HCT116 (cell line): Measurements from ENCODE around the gene RAB4A. TPM values are rescaled to one million over a fixed set of nuclear protein-coding genes. Genes with fewer than 3 reads are reported as not detected.

Experiments used
- ATAC-seq: fragments of 200-7000 bp; cut with Tn5 transposase; 2 replicates; pipeline ENCODE4 v1.9.1; 2020; ENCODE audit warnings: mild to moderate bottlenecking, moderate library complexity
- BruUV-seq: library from RNA; stranded (reverse); fragments of 400-500 nt; replicated peaks from 2 replicates; lab custom pipeline; 2021; lab: Mats Ljungman, UMichigan
- CTCF ChIA-PET: fragments of 300-600 bp; sonication (Branson Sonifier 250); formaldehyde crosslinking; loops from one replicate; lab custom pipeline; 2021; ENCODE audit warnings: antibody characterized with exemption; lab: Charles Lee
- POLR2A ChIA-PET: fragments of 300-600, 350-600 bp; sonication (Branson Sonifier 250); formaldehyde crosslinking; loops from one replicate; lab custom pipeline; 2021; ENCODE audit warnings: antibody characterized with exemption; lab: Charles Lee
- RAD21 ChIA-PET, 2 experiments: fragments of 300-600 bp; sonication (Branson Sonifier 250); formaldehyde crosslinking; loops; one replicate each; lab custom pipeline; 2023; ENCODE audit warnings: low total read pairs in 2 of 2; ENCODE audit not compliant: uncharacterized antibody in 2 of 2, unreplicated experiment in 2 of 2, low non-redundant PET in 1 of 2; lab: Charles Lee
- DNase-seq: peaks from one replicate; pipeline ENCODE4 v3.0.0-alpha.2; 2010; ENCODE audit warnings: low read depth, low spot score
- H2AFZ ChIP-seq: fragments of 200-600 bp; shearing (Covaris generic), sonication (generic); 2 replicates; pipeline ENCODE4 v1.6.1; 2017; ENCODE audit warnings: low read depth, mixed run types, mixed read lengths, antibody characterized with exemption, low read length; ENCODE audit not compliant: poor library complexity, severe bottlenecking
- H3K27ac ChIP-seq: 2 replicates; pipeline ENCODE4 v1.5.1; 2012; ENCODE audit warnings: low read depth, low read length
- H3K27me3 ChIP-seq: fragments of 200-600 bp; sonication (generic); 2 replicates; pipeline ENCODE4 v1.6.1; 2016; ENCODE audit warnings: mixed run types, low read length, mixed read lengths; ENCODE audit not compliant: insufficient read depth
- H3K36me3 ChIP-seq, 2 experiments: fragments of 200-500 bp in 1 of 2; fragments of 200-600 bp in 1 of 2; sonication (Bioruptor generic) in 1 of 2; sonication (generic) in 1 of 2; 2 replicates each; pipeline versions ENCODE4 v1.5.1 to v1.6.1; 2014 to 2016; ENCODE audit warnings: low read length in 2 of 2, inconsistent platforms in 1 of 2, mixed read lengths in 1 of 2, mixed run types in 1 of 2; ENCODE audit not compliant: insufficient read depth in 2 of 2, control insufficient read depth in 1 of 2
- H3K4me1 ChIP-seq, 2 experiments: fragments of 200-600 bp in 1 of 2; sonication (generic) in 1 of 2; 2 replicates each; pipeline versions ENCODE4 v1.5.1 to v1.6.1; 2012 to 2017; ENCODE audit warnings: low read length in 2 of 2, inconsistent platforms in 1 of 2, mild to moderate bottlenecking in 1 of 2, mixed read lengths in 1 of 2, mixed run types in 1 of 2, moderate library complexity in 1 of 2; ENCODE audit not compliant: insufficient read depth in 2 of 2, control insufficient read depth in 1 of 2
- H3K4me2 ChIP-seq: fragments of 200-600 bp; sonication (generic); 2 replicates; pipeline ENCODE4 v1.6.1; 2017; ENCODE audit warnings: mixed run types, low read length, mixed read lengths
- H3K4me3 ChIP-seq, 2 experiments: fragments of 200-600 bp in 1 of 2; sonication (generic) in 1 of 2; replicated peaks in 1 of 2; 2 replicates each; pipeline ENCODE4 v1.5.1; 2011 to 2016; ENCODE audit warnings: low read length in 2 of 2, control low read depth in 1 of 2, low read depth in 1 of 2, mild to moderate bottlenecking in 1 of 2, mixed read lengths in 1 of 2, mixed run types in 1 of 2
- H3K79me2 ChIP-seq: fragments of 200-600 bp; sonication (generic); 2 replicates; pipeline ENCODE4 v1.6.1; 2017; ENCODE audit warnings: mild to moderate bottlenecking, mixed run types, low read length, moderate library complexity, mixed read lengths; ENCODE audit not compliant: insufficient read depth
- H3K9ac ChIP-seq: fragments of 200-600 bp; sonication (generic); 2 replicates; pipeline ENCODE4 v1.6.1; 2016; ENCODE audit warnings: low read length, mixed read lengths
- H3K9me2 ChIP-seq: fragments of 200-600 bp; sonication (generic), shearing (Covaris generic); 2 replicates; pipeline ENCODE4 v1.6.1; 2017; ENCODE audit warnings: mixed run types, mild to moderate bottlenecking, moderate library complexity; ENCODE audit not compliant: insufficient read depth
- H3K9me3 ChIP-seq, 2 experiments: fragments of 200-500 bp in 1 of 2; fragments of 200-600 bp in 1 of 2; sonication (Bioruptor generic) in 1 of 2; sonication (generic) in 1 of 2; 2 replicates each; pipeline ENCODE4 v1.6.1; 2014 to 2017; ENCODE audit warnings: low read length in 2 of 2, mixed read lengths in 2 of 2, inconsistent platforms in 1 of 2, low read depth in 1 of 2, mild to moderate bottlenecking in 1 of 2, mixed run types in 1 of 2, moderate library complexity in 1 of 2; ENCODE audit not compliant: control insufficient read depth in 1 of 2, insufficient read depth in 1 of 2
- H4K20me1 ChIP-seq: fragments of 200-600 bp; sonication (generic), shearing (Covaris generic); 2 replicates; pipeline ENCODE4 v1.6.1; 2017; ENCODE audit warnings: mixed run types, mild to moderate bottlenecking, moderate library complexity; ENCODE audit not compliant: insufficient read depth
- EGR1 ChIP-seq: IDR thresholded peaks from 2 replicates; pipeline ENCODE4 v1.6.1; 2012; ENCODE audit warnings: low read depth
- ELF1 ChIP-seq: IDR thresholded peaks from 2 replicates; pipeline ENCODE4 v1.6.1; 2012; ENCODE audit warnings: low read depth, borderline replicate concordance
- EZH2 ChIP-seq: fragments of 200-600 bp; sonication (generic); IDR thresholded peaks from 2 replicates; pipeline ENCODE4 v1.6.1; 2017; ENCODE audit warnings: antibody characterized with exemption, mixed run types
- JUND ChIP-seq: IDR thresholded peaks from 2 replicates; pipeline ENCODE4 v1.6.1; 2012
- POLR2A ChIP-seq: IDR thresholded peaks from 2 replicates; pipeline ENCODE4 v1.7.0; 2011; ENCODE audit warnings: borderline replicate concordance; ENCODE audit not compliant: insufficient read depth, insufficient read length; ENCODE audit errors: extremely low read depth
- RAD21 ChIP-seq: IDR thresholded peaks from 2 replicates; pipeline ENCODE4 v1.6.1; 2012; ENCODE audit warnings: low read depth, mild to moderate bottlenecking
- SIN3A ChIP-seq: IDR thresholded peaks from 2 replicates; pipeline ENCODE4 v1.6.1; 2012; ENCODE audit warnings: low read depth
- TCF7L2 ChIP-seq: IDR thresholded peaks from 2 replicates; pipeline ENCODE4 v1.7.0; 2011; ENCODE audit warnings: borderline replicate concordance, inconsistent platforms; ENCODE audit not compliant: insufficient read depth, insufficient read length; ENCODE audit errors: extremely low read depth
- ZFX ChIP-seq: fragments of 450-650 bp; IDR thresholded peaks from 2 replicates; pipeline ENCODE4 v1.6.1; 2017
- ZNF274 ChIP-seq: fragments of 200-500 bp; sonication (Bioruptor generic); IDR thresholded peaks from 2 replicates; pipeline ENCODE4 v1.6.1; 2014; ENCODE audit warnings: mild to moderate bottlenecking, low read depth, low read length, inconsistent platforms
- intact Hi-C: fragments of 100-400 bp; cut with micrococcal nuclease; formaldehyde crosslinking; loops from 2 replicates; pipeline ENCODE4 v1.10.0; 2022
- total RNA-seq: library from RNA; stranded (reverse); gene quantifications from one replicate; pipeline ENCODE4 v1.2.1, GENCODE V29; 2021; ENCODE audit not compliant: unreplicated experiment
- TF ChIP-seq, protein P1 (sequence below): IDR thresholded peaks from 2 replicates; pipeline ENCODE4 v1.6.1; 2011; ENCODE audit warnings: mild to moderate bottlenecking, low read length, moderate library complexity; ENCODE audit not compliant: insufficient replicate concordance; ENCODE audit errors: extremely low read depth
- TF ChIP-seq, protein P2 (sequence below): IDR thresholded peaks from 2 replicates; pipeline ENCODE4 v1.6.1; 2012
- TF ChIP-seq, protein P3 (sequence below): IDR thresholded peaks from 2 replicates; pipeline ENCODE4 v1.6.1; 2012; ENCODE audit warnings: low read depth

The RAB4A gene
- total RNA-seq, 1 experiment from 2014 or later, result 101 TPM

DNA sequence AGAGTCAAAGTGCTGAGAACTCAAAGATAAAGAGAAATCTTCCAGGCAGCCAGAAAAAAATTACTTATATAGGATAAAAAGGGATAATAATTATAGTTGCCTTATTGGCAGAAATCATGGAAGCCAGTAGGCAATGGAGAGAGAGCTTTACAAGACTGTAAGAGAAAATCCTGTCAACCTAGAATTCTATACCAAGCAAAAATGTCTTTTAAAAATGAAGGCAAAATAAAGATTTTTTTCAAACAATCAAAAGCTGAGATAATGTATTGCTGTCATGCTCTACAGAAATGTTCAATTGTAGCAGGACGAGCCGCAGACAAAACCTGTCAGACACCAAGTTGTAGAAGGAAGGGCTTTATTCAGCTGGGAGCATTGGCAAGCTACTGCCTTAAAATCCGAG is 26.8 kb upstream of the RAB4A start:
- ChIA-PET POLR2A (no interaction called here), CTCF (no interaction called here)
- BruUV-seq, result no TSS peak

GRCh38 chr1:229247871-229248270 is 23.0 kb upstream of the RAB4A start:
- POLR2A ChIA-PET, result no interaction called here
- CTCF ChIA-PET, result no interaction called here
- H4K20me1 ChIP-seq, result no peaks in the 10 kb centered on the region
- no peak overlapping the region for H3K4me2 ChIP-seq
- RAD21 ChIA-PET, result no interaction called here
- no peak overlapping the region for H3K4me3 ChIP-seq
- no peaks in the 10 kb centered on the region for H3K79me2 ChIP-seq
- TF ChIP-seq ELF1 (no peak), SIN3A (no peak), TCF7L2 (no peak), ZNF274 (no peak), POLR2A (no peak), EGR1 (no peak), ZFX (no peak), JUND (no peak), EZH2 (no peak)
- TF ChIP-seq, protein P1, sequence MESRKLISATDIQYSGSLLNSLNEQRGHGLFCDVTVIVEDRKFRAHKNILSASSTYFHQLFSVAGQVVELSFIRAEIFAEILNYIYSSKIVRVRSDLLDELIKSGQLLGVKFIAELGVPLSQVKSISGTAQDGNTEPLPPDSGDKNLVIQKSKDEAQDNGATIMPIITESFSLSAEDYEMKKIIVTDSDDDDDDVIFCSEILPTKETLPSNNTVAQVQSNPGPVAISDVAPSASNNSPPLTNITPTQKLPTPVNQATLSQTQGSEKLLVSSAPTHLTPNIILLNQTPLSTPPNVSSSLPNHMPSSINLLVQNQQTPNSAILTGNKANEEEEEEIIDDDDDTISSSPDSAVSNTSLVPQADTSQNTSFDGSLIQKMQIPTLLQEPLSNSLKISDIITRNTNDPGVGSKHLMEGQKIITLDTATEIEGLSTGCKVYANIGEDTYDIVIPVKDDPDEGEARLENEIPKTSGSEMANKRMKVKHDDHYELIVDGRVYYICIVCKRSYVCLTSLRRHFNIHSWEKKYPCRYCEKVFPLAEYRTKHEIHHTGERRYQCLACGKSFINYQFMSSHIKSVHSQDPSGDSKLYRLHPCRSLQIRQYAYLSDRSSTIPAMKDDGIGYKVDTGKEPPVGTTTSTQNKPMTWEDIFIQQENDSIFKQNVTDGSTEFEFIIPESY, result no peak
- TF ChIP-seq, protein P2, sequence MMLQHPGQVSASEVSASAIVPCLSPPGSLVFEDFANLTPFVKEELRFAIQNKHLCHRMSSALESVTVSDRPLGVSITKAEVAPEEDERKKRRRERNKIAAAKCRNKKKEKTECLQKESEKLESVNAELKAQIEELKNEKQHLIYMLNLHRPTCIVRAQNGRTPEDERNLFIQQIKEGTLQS, result no peak
- TF ChIP-seq, protein P3, sequence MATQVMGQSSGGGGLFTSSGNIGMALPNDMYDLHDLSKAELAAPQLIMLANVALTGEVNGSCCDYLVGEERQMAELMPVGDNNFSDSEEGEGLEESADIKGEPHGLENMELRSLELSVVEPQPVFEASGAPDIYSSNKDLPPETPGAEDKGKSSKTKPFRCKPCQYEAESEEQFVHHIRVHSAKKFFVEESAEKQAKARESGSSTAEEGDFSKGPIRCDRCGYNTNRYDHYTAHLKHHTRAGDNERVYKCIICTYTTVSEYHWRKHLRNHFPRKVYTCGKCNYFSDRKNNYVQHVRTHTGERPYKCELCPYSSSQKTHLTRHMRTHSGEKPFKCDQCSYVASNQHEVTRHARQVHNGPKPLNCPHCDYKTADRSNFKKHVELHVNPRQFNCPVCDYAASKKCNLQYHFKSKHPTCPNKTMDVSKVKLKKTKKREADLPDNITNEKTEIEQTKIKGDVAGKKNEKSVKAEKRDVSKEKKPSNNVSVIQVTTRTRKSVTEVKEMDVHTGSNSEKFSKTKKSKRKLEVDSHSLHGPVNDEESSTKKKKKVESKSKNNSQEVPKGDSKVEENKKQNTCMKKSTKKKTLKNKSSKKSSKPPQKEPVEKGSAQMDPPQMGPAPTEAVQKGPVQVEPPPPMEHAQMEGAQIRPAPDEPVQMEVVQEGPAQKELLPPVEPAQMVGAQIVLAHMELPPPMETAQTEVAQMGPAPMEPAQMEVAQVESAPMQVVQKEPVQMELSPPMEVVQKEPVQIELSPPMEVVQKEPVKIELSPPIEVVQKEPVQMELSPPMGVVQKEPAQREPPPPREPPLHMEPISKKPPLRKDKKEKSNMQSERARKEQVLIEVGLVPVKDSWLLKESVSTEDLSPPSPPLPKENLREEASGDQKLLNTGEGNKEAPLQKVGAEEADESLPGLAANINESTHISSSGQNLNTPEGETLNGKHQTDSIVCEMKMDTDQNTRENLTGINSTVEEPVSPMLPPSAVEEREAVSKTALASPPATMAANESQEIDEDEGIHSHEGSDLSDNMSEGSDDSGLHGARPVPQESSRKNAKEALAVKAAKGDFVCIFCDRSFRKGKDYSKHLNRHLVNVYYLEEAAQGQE, result no peak
- no peaks in the 10 kb centered on the region for H3K9me2 ChIP-seq
- intact Hi-C loops, result no loop called here
- H3K27me3 ChIP-seq, result no peaks in the 10 kb centered on the region
- no TSS peak for BruUV-seq
- no peak for ATAC-seq
- H3K4me1 ChIP-seq, result peaks cover 5 to 6% of the 10 kb centered on the region in 2 experiments
- H3K27ac ChIP-seq, result no peak overlapping the region
- no peak overlapping the region for H2AFZ ChIP-seq
- no peak overlapping the region for H3K9ac ChIP-seq
- 0 out of 4 replicates have a peak, but pooled peaks cover 0 to 5% of the 10 kb centered on the region in 2 experiments for H3K9me3 ChIP-seq
- no peaks in the 10 kb centered on the region for H3K36me3 ChIP-seq
- DNase-seq, result no peak

More for the DNA sequence above, 26.8 kb upstream of the RAB4A start:
- ATAC-seq (no peak), DNase-seq (no peak)
- 0 out of 4 replicates have a peak, but pooled peaks cover 0 to 5% of the 10 kb centered on the region in 2 experiments for H3K9me3 ChIP-seq
- no peaks in the 10 kb centered on the region for H4K20me1 ChIP-seq
- H3K4me2 ChIP-seq, result no peak overlapping the region
- H3K79me2 ChIP-seq, result no peaks in the 10 kb centered on the region
- no peak overlapping the region for H3K9ac ChIP-seq
- no peaks in the 10 kb centered on the region for H3K27me3 ChIP-seq
- TF ChIP-seq RAD21, result no peak
- H3K4me3 ChIP-seq, result no peak overlapping the region
- no peak overlapping the region for H3K27ac ChIP-seq
- H3K9me2 ChIP-seq, result no peaks in the 10 kb centered on the region
- RAD21 ChIA-PET, result no interaction called here
- no peaks in the 10 kb centered on the region for H3K36me3 ChIP-seq
- intact Hi-C loops, result no loop called here
- no peaks in the 10 kb centered on the region for H3K4me1 ChIP-seq
- H2AFZ ChIP-seq, result no peak overlapping the region
